HepG2 (cell line): ENCODE data around the gene SOX13. TPM values are rescaled to one million over a fixed set of nuclear protein-coding genes. Genes with fewer than 3 reads are reported as not detected.

Experiments used
- EZH2 ChIP-seq: conservative IDR thresholded peaks from 2 replicates; pipeline ENCODE4 v1.6.1; 2012; ENCODE audit warnings: mild to moderate bottlenecking, low read depth, low read length, moderate library complexity
- FOXC1 ChIP-seq: sonication (generic); formaldehyde crosslinking; IDR thresholded peaks from 2 replicates; pipeline ENCODE4 v1.8.0; 2022; ENCODE audit warnings: mild to moderate bottlenecking, missing genetic modification reagents, borderline replicate concordance
- GLMP ChIP-seq: sonication (generic); formaldehyde crosslinking; IDR thresholded peaks from 2 replicates; pipeline ENCODE4 v1.9.0; 2021; ENCODE audit warnings: missing genetic modification reagents, mild to moderate bottlenecking, borderline replicate concordance
- HNRNPLL ChIP-seq: fragments of 200-400 bp; formaldehyde crosslinking; IDR thresholded peaks from 2 replicates; pipeline ENCODE4 v1.6.1; 2017; ENCODE audit warnings: mild to moderate bottlenecking, low read depth, low read length; ENCODE audit not compliant: poor library complexity, severe bottlenecking
- PCBP1 ChIP-seq: fragments of 200-400 bp; formaldehyde crosslinking; IDR thresholded peaks from 2 replicates; pipeline ENCODE4 v1.6.1; 2017; ENCODE audit warnings: mild to moderate bottlenecking, low read depth, low read length, borderline replicate concordance
- PLSCR1 ChIP-seq: sonication (generic); formaldehyde crosslinking; IDR thresholded peaks from 2 replicates; pipeline ENCODE4 v1.5.0; 2020; ENCODE audit warnings: missing genetic modification reagents, mild to moderate bottlenecking, borderline replicate concordance
- SRSF1 ChIP-seq: fragments of 200-400 bp; formaldehyde crosslinking; optimal IDR thresholded peaks from 2 replicates; pipeline ENCODE3; 2017; ENCODE audit warnings: mild to moderate bottlenecking, low read depth, low read length, moderate library complexity
- ZFX ChIP-seq: sonication (generic); formaldehyde crosslinking; IDR thresholded peaks from 2 replicates; pipeline ENCODE4 v1.4.0; 2020; ENCODE audit warnings: mild to moderate bottlenecking, low read depth, missing genetic modification reagents, moderate library complexity
- ZNF138 ChIP-seq: sonication (generic); formaldehyde crosslinking; IDR thresholded peaks from 2 replicates; pipeline ENCODE4 v1.5.0; 2020; ENCODE audit warnings: mild to moderate bottlenecking, low read depth, missing genetic modification reagents
- ZNF235 ChIP-seq: sonication (generic); formaldehyde crosslinking; IDR thresholded peaks from 2 replicates; pipeline ENCODE4 v1.8.1; 2023; ENCODE audit warnings: mild to moderate bottlenecking, missing genetic modification reagents, borderline replicate concordance
- ZNF678 ChIP-seq: sonication (generic); formaldehyde crosslinking; IDR thresholded peaks from 2 replicates; pipeline ENCODE4 v1.4.0; 2020; ENCODE audit warnings: mild to moderate bottlenecking, missing genetic modification reagents
- polyA plus RNA-seq, 8 experiments: library from polyadenylated mRNA; depleted of rRNA in 3 of 8; stranded (reverse) in 7 of 8; unstranded in 1 of 8; fragments of >200 nt; fragmentation: Illumina TruSeq in 4 of 8; extraction: Trizol in 4 of 8; gene quantifications; 2 replicates each; pipeline versions ENCODE4 v1.2.1 to v1.2.3, GENCODE V29; 2011 to 2016; ENCODE audit warnings: low read depth in 4 of 8, missing spikeins in 1 of 8, mixed read lengths in 1 of 8; ENCODE audit not compliant: insufficient read depth in 1 of 8
- total RNA-seq, 5 experiments: library from RNA; depleted of rRNA; stranded (reverse); fragments of >200 nt; fragmentation: Illumina TruSeq; extraction: Trizol; gene quantifications; 2 replicates each; pipeline ENCODE4 v1.2.3, GENCODE V29; 2016; ENCODE audit warnings: low read depth in 1 of 5
- TF ChIP-seq, protein P1 (sequence below): sonication (generic); formaldehyde crosslinking; IDR thresholded peaks from 2 replicates; pipeline ENCODE4 v1.5.1; 2020; ENCODE audit warnings: missing genetic modification reagents, mild to moderate bottlenecking, borderline replicate concordance
- TF ChIP-seq, protein P2 (sequence below): sonication (generic); formaldehyde crosslinking; IDR thresholded peaks from 2 replicates; pipeline ENCODE4 v1.4.0; 2020; ENCODE audit warnings: missing genetic modification reagents, borderline replicate concordance
- TF ChIP-seq, protein P3 (sequence below): sonication (generic); formaldehyde crosslinking; IDR thresholded peaks from 2 replicates; pipeline ENCODE4 v1.4.0; 2020; ENCODE audit warnings: missing genetic modification reagents
- TF ChIP-seq, protein P4 (sequence below): sonication (generic); formaldehyde crosslinking; IDR thresholded peaks from 2 replicates; pipeline ENCODE4 v1.8.0; 2022; ENCODE audit warnings: mild to moderate bottlenecking, missing genetic modification reagents; ENCODE audit not compliant: insufficient replicate concordance

Gene SOX13
- total and polyA plus RNA-seq, 2 of the 13 experiments (the other 11 are each of a cell fraction or from before 2014, with no cell fraction given): 13.3 to 15.8 TPM

GRCh38 chr1:204152310-204153044 lies 79.6 kb downstream of the SOX13 start (continued):
- TF ChIP-seq HNRNPLL: no peak
- TF ChIP-seq, protein P1, sequence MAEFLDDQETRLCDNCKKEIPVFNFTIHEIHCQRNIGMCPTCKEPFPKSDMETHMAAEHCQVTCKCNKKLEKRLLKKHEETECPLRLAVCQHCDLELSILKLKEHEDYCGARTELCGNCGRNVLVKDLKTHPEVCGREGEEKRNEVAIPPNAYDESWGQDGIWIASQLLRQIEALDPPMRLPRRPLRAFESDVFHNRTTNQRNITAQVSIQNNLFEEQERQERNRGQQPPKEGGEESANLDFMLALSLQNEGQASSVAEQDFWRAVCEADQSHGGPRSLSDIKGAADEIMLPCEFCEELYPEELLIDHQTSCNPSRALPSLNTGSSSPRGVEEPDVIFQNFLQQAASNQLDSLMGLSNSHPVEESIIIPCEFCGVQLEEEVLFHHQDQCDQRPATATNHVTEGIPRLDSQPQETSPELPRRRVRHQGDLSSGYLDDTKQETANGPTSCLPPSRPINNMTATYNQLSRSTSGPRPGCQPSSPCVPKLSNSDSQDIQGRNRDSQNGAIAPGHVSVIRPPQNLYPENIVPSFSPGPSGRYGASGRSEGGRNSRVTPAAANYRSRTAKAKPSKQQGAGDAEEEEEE: no peak
- TF ChIP-seq ZNF138 (CRISPR knock-in tag): 0 out of 2 replicates have a peak, but pooled peaks have one; percentile 16
- TF ChIP-seq ZNF235 (CRISPR knock-in tag): no peak
- TF ChIP-seq ZNF678 (CRISPR knock-in tag): 0 out of 2 replicates have a peak, but pooled peaks have one; percentile 61
- TF ChIP-seq GLMP (CRISPR knock-in tag): no peak
- TF ChIP-seq ZFX (CRISPR knock-in tag): 0 out of 2 replicates have a peak, but pooled peaks have one; percentile 20
- TF ChIP-seq PCBP1: 0 out of 2 replicates have a peak, but pooled peaks have one; percentile 49
- TF ChIP-seq, protein P2, sequence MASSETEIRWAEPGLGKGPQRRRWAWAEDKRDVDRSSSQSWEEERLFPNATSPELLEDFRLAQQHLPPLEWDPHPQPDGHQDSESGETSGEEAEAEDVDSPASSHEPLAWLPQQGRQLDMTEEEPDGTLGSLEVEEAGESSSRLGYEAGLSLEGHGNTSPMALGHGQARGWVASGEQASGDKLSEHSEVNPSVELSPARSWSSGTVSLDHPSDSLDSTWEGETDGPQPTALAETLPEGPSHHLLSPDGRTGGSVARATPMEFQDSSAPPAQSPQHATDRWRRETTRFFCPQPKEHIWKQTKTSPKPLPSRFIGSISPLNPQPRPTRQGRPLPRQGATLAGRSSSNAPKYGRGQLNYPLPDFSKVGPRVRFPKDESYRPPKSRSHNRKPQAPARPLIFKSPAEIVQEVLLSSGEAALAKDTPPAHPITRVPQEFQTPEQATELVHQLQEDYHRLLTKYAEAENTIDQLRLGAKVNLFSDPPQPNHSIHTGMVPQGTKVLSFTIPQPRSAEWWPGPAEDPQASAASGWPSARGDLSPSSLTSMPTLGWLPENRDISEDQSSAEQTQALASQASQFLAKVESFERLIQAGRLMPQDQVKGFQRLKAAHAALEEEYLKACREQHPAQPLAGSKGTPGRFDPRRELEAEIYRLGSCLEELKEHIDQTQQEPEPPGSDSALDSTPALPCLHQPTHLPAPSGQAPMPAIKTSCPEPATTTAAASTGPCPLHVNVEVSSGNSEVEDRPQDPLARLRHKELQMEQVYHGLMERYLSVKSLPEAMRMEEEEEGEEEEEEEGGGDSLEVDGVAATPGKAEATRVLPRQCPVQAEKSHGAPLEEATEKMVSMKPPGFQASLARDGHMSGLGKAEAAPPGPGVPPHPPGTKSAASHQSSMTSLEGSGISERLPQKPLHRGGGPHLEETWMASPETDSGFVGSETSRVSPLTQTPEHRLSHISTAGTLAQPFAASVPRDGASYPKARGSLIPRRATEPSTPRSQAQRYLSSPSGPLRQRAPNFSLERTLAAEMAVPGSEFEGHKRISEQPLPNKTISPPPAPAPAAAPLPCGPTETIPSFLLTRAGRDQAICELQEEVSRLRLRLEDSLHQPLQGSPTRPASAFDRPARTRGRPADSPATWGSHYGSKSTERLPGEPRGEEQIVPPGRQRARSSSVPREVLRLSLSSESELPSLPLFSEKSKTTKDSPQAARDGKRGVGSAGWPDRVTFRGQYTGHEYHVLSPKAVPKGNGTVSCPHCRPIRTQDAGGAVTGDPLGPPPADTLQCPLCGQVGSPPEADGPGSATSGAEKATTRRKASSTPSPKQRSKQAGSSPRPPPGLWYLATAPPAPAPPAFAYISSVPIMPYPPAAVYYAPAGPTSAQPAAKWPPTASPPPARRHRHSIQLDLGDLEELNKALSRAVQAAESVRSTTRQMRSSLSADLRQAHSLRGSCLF: no peak
- TF ChIP-seq, protein P3, sequence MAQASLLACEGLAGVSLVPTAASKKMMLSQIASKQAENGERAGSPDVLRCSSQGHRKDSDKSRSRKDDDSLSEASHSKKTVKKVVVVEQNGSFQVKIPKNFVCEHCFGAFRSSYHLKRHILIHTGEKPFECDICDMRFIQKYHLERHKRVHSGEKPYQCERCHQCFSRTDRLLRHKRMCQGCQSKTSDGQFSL (CRISPR knock-in tag): peak; percentile 75; the same call in 1 of the 2 replicates
- TF ChIP-seq, protein P4, sequence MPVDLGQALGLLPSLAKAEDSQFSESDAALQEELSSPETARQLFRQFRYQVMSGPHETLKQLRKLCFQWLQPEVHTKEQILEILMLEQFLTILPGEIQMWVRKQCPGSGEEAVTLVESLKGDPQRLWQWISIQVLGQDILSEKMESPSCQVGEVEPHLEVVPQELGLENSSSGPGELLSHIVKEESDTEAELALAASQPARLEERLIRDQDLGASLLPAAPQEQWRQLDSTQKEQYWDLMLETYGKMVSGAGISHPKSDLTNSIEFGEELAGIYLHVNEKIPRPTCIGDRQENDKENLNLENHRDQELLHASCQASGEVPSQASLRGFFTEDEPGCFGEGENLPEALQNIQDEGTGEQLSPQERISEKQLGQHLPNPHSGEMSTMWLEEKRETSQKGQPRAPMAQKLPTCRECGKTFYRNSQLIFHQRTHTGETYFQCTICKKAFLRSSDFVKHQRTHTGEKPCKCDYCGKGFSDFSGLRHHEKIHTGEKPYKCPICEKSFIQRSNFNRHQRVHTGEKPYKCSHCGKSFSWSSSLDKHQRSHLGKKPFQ: no peak
- no peak for TF ChIP-seq EZH2
- TF ChIP-seq SRSF1: peak; percentile 58
- TF ChIP-seq FOXC1 (CRISPR knock-in tag): no peak
- TF ChIP-seq PLSCR1 (CRISPR knock-in tag): no peak
